HCT116 (cell line): ENCODE results near the gene ZNF488. TPM values are rescaled to one million over a fixed set of nuclear protein-coding genes. Genes with fewer than 3 reads are reported as not detected.

Experiments used
- ATAC-seq: fragments of 200-7000 bp; cut with Tn5 transposase; 2 replicates; pipeline ENCODE4 v1.9.1; 2020; ENCODE audit warnings: mild to moderate bottlenecking, moderate library complexity
- BruUV-seq: library from RNA; stranded (reverse); fragments of 400-500 nt; replicated peaks from 2 replicates; lab custom pipeline; 2021; lab: Mats Ljungman, UMichigan
- CTCF ChIA-PET: fragments of 300-600 bp; sonication (Branson Sonifier 250); formaldehyde crosslinking; loops from one replicate; lab custom pipeline; 2021; ENCODE audit warnings: antibody characterized with exemption; lab: Charles Lee
- POLR2A ChIA-PET: fragments of 300-600, 350-600 bp; sonication (Branson Sonifier 250); formaldehyde crosslinking; loops from one replicate; lab custom pipeline; 2021; ENCODE audit warnings: antibody characterized with exemption; lab: Charles Lee
- RAD21 ChIA-PET, 2 experiments: fragments of 300-600 bp; sonication (Branson Sonifier 250); formaldehyde crosslinking; loops; one replicate each; lab custom pipeline; 2023; ENCODE audit warnings: low total read pairs in 2 of 2; ENCODE audit not compliant: uncharacterized antibody in 2 of 2, unreplicated experiment in 2 of 2, low non-redundant PET in 1 of 2; lab: Charles Lee
- DNase-seq: peaks from one replicate; pipeline ENCODE4 v3.0.0-alpha.2; 2010; ENCODE audit warnings: low read depth, low spot score
- H2AFZ ChIP-seq: fragments of 200-600 bp; shearing (Covaris generic), sonication (generic); 2 replicates; pipeline ENCODE4 v1.6.1; 2017; ENCODE audit warnings: low read depth, mixed run types, mixed read lengths, antibody characterized with exemption, low read length; ENCODE audit not compliant: poor library complexity, severe bottlenecking
- H3K27ac ChIP-seq: 2 replicates; pipeline ENCODE4 v1.5.1; 2012; ENCODE audit warnings: low read depth, low read length
- H3K27me3 ChIP-seq: fragments of 200-600 bp; sonication (generic); 2 replicates; pipeline ENCODE4 v1.6.1; 2016; ENCODE audit warnings: mixed run types, low read length, mixed read lengths; ENCODE audit not compliant: insufficient read depth
- H3K36me3 ChIP-seq, 2 experiments: fragments of 200-500 bp in 1 of 2; fragments of 200-600 bp in 1 of 2; sonication (Bioruptor generic) in 1 of 2; sonication (generic) in 1 of 2; 2 replicates each; pipeline versions ENCODE4 v1.5.1 to v1.6.1; 2014 to 2016; ENCODE audit warnings: low read length in 2 of 2, inconsistent platforms in 1 of 2, mixed read lengths in 1 of 2, mixed run types in 1 of 2; ENCODE audit not compliant: insufficient read depth in 2 of 2, control insufficient read depth in 1 of 2
- H3K4me1 ChIP-seq, 2 experiments: fragments of 200-600 bp in 1 of 2; sonication (generic) in 1 of 2; 2 replicates each; pipeline versions ENCODE4 v1.5.1 to v1.6.1; 2012 to 2017; ENCODE audit warnings: low read length in 2 of 2, inconsistent platforms in 1 of 2, mild to moderate bottlenecking in 1 of 2, mixed read lengths in 1 of 2, mixed run types in 1 of 2, moderate library complexity in 1 of 2; ENCODE audit not compliant: insufficient read depth in 2 of 2, control insufficient read depth in 1 of 2
- H3K4me2 ChIP-seq: fragments of 200-600 bp; sonication (generic); 2 replicates; pipeline ENCODE4 v1.6.1; 2017; ENCODE audit warnings: mixed run types, low read length, mixed read lengths
- H3K4me3 ChIP-seq, 2 experiments: fragments of 200-600 bp in 1 of 2; sonication (generic) in 1 of 2; replicated peaks in 1 of 2; 2 replicates each; pipeline ENCODE4 v1.5.1; 2011 to 2016; ENCODE audit warnings: low read length in 2 of 2, control low read depth in 1 of 2, low read depth in 1 of 2, mild to moderate bottlenecking in 1 of 2, mixed read lengths in 1 of 2, mixed run types in 1 of 2
- H3K79me2 ChIP-seq: fragments of 200-600 bp; sonication (generic); 2 replicates; pipeline ENCODE4 v1.6.1; 2017; ENCODE audit warnings: mild to moderate bottlenecking, mixed run types, low read length, moderate library complexity, mixed read lengths; ENCODE audit not compliant: insufficient read depth
- H3K9ac ChIP-seq: fragments of 200-600 bp; sonication (generic); 2 replicates; pipeline ENCODE4 v1.6.1; 2016; ENCODE audit warnings: low read length, mixed read lengths
- H3K9me2 ChIP-seq: fragments of 200-600 bp; sonication (generic), shearing (Covaris generic); 2 replicates; pipeline ENCODE4 v1.6.1; 2017; ENCODE audit warnings: mixed run types, mild to moderate bottlenecking, moderate library complexity; ENCODE audit not compliant: insufficient read depth
- H3K9me3 ChIP-seq, 2 experiments: fragments of 200-500 bp in 1 of 2; fragments of 200-600 bp in 1 of 2; sonication (Bioruptor generic) in 1 of 2; sonication (generic) in 1 of 2; 2 replicates each; pipeline ENCODE4 v1.6.1; 2014 to 2017; ENCODE audit warnings: low read length in 2 of 2, mixed read lengths in 2 of 2, inconsistent platforms in 1 of 2, low read depth in 1 of 2, mild to moderate bottlenecking in 1 of 2, mixed run types in 1 of 2, moderate library complexity in 1 of 2; ENCODE audit not compliant: control insufficient read depth in 1 of 2, insufficient read depth in 1 of 2
- H4K20me1 ChIP-seq: fragments of 200-600 bp; sonication (generic), shearing (Covaris generic); 2 replicates; pipeline ENCODE4 v1.6.1; 2017; ENCODE audit warnings: mixed run types, mild to moderate bottlenecking, moderate library complexity; ENCODE audit not compliant: insufficient read depth
- CBX3 ChIP-seq: IDR thresholded peaks from 2 replicates; pipeline ENCODE4 v1.6.1; 2012; ENCODE audit warnings: low read depth
- SIN3A ChIP-seq: IDR thresholded peaks from 2 replicates; pipeline ENCODE4 v1.6.1; 2012; ENCODE audit warnings: low read depth
- SRF ChIP-seq: IDR thresholded peaks from 2 replicates; pipeline ENCODE4 v1.6.1; 2012; ENCODE audit warnings: low read depth
- ZBTB33 ChIP-seq: IDR thresholded peaks from 2 replicates; pipeline ENCODE4 v1.6.1; 2011; ENCODE audit warnings: mild to moderate bottlenecking, low read length, moderate library complexity; ENCODE audit not compliant: insufficient replicate concordance; ENCODE audit errors: extremely low read depth
- ZFX ChIP-seq: fragments of 450-650 bp; IDR thresholded peaks from 2 replicates; pipeline ENCODE4 v1.6.1; 2017
- intact Hi-C: fragments of 100-400 bp; cut with micrococcal nuclease; formaldehyde crosslinking; loops from 2 replicates; pipeline ENCODE4 v1.10.0; 2022
- total RNA-seq: library from RNA; stranded (reverse); gene quantifications from one replicate; pipeline ENCODE4 v1.2.1, GENCODE V29; 2021; ENCODE audit not compliant: unreplicated experiment
- TF ChIP-seq, protein P1 (sequence below): IDR thresholded peaks from 2 replicates; pipeline ENCODE4 v1.6.1; 2012; ENCODE audit warnings: low read depth

Gene ZNF488
- total RNA-seq, 1 experiment from 2014 or later: 3.9 TPM

DNA sequence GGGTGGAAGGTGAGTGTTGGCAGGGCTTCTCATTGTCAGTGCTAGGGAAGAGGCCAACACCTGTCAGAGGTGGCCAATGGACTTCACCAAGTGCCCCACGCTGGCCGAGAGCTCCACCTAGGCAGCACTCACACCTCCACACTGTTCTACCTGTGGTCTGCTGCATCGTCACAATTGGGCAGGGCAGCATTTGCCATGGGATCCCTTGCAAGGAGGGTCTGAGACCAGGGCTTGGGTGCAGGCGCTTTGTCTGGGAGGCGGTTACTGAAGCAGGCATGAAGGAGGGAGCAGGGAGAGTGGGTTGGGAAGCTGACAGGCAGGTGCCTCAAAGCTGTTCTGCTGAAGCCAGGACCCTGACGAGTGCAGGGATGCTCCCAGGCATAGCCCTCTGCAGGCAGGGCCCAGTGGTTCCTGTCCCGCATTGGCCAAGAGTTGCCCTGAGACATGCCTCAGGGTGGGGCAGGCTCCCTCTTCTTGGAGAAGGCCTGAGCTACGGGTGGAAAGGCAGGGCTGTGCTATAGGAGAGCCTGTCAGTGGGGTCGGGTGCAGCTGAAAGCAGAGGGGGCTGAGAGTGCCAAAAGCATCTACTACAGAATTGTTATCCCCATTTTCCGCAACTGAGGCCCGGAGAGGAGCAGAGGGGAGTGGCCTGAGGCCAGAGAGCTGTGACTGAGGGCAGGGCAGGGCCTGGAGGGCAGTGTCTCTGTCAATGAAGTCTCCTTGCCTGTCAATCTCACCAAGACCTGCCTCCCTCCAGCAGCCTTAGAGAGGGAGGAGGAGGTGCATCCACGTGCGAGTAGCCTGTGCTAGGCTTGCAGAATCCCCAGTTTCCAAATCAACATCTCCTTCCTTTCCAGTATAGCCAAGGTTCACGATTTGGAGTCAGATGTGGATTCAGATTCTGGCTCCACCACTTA is 31.9 kb downstream of the ZNF488 start:
- no peak overlapping the region for H3K4me2 ChIP-seq
- no peaks in the 10 kb centered on the region for H3K4me1 ChIP-seq
- no peak overlapping the region for H3K4me3 ChIP-seq
- H3K27me3 ChIP-seq: no peaks in the 10 kb centered on the region
- H3K9ac ChIP-seq: no peak overlapping the region
- H3K36me3 ChIP-seq: no peaks in the 10 kb centered on the region
- TF ChIP-seq ZBTB33: no peak
- TF ChIP-seq, protein P1, sequence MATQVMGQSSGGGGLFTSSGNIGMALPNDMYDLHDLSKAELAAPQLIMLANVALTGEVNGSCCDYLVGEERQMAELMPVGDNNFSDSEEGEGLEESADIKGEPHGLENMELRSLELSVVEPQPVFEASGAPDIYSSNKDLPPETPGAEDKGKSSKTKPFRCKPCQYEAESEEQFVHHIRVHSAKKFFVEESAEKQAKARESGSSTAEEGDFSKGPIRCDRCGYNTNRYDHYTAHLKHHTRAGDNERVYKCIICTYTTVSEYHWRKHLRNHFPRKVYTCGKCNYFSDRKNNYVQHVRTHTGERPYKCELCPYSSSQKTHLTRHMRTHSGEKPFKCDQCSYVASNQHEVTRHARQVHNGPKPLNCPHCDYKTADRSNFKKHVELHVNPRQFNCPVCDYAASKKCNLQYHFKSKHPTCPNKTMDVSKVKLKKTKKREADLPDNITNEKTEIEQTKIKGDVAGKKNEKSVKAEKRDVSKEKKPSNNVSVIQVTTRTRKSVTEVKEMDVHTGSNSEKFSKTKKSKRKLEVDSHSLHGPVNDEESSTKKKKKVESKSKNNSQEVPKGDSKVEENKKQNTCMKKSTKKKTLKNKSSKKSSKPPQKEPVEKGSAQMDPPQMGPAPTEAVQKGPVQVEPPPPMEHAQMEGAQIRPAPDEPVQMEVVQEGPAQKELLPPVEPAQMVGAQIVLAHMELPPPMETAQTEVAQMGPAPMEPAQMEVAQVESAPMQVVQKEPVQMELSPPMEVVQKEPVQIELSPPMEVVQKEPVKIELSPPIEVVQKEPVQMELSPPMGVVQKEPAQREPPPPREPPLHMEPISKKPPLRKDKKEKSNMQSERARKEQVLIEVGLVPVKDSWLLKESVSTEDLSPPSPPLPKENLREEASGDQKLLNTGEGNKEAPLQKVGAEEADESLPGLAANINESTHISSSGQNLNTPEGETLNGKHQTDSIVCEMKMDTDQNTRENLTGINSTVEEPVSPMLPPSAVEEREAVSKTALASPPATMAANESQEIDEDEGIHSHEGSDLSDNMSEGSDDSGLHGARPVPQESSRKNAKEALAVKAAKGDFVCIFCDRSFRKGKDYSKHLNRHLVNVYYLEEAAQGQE: no peak
- TF ChIP-seq ZFX: no peak
- TF ChIP-seq CBX3: no peak
- no peak for TF ChIP-seq SIN3A
- no peak for TF ChIP-seq SRF
- H3K27ac ChIP-seq: no peak overlapping the region
- no peaks in the 10 kb centered on the region for H3K9me2 ChIP-seq
- POLR2A ChIA-PET: no interaction called here
- ATAC-seq (no peak), DNase-seq (no peak)
- H4K20me1 ChIP-seq: no peaks in the 10 kb centered on the region
- no peaks in the 10 kb centered on the region for H3K9me3 ChIP-seq
- RAD21 ChIA-PET: interaction anchor here in 1 of 2 experiments (0.7 kb wide), 1 partner anchor 88 kb away, joined by 3 read pairs; no protein-coding TSS in a partner anchor
- no TSS peak for BruUV-seq
- H3K79me2 ChIP-seq: no peaks in the 10 kb centered on the region
- intact Hi-C loops: no loop called here
- no peak overlapping the region for H2AFZ ChIP-seq
- CTCF ChIA-PET: interaction anchor here (1.9 kb wide), 1 partner anchor 12 kb away, joined by 7 read pairs; no protein-coding TSS in a partner anchor
